Natural killer cell (primary cell): ENCODE measurements around the gene XRCC4. TPM values are rescaled to one million over a fixed set of nuclear protein-coding genes. Genes with fewer than 3 reads are reported as not detected.

Source experiments
- ATAC-seq, 3 donors: fragments of 150-1000 bp in 2 of 3; fragments of 200-7000 bp in 1 of 3; cut with Tn5 transposase; 1 replicate in 1 of 3; 2 replicates in 2 of 3; pipeline ENCODE4 v1.10.0; 2021; ENCODE audit warnings: mild to moderate bottlenecking in 2 of 3, moderate library complexity in 2 of 3
- DNase-seq, 2 donors: peaks; one replicate each; pipeline versions ENCODE4 v3.0.0 to v3.0.0-alpha.2; 2013 to 2021; ENCODE audit warnings: mixed read lengths in 1 of 2
- H3K27ac ChIP-seq: one replicate; pipeline ENCODE4 v1.5.1; 2013; ENCODE audit warnings: mild to moderate bottlenecking, low read length
- H3K27me3 ChIP-seq: one replicate; pipeline ENCODE4 v1.6.1; 2013; ENCODE audit warnings: low read length; ENCODE audit not compliant: control insufficient read depth, insufficient read depth
- H3K36me3 ChIP-seq: one replicate; pipeline ENCODE4 v1.6.1; 2013; ENCODE audit warnings: low read length; ENCODE audit not compliant: control insufficient read depth, insufficient read depth
- H3K4me1 ChIP-seq: one replicate; pipeline ENCODE4 v1.6.1; 2013; ENCODE audit warnings: low read length; ENCODE audit not compliant: control insufficient read depth, insufficient read depth
- H3K4me3 ChIP-seq: one replicate; pipeline ENCODE4 v1.5.1; 2013; ENCODE audit warnings: low read length
- H3K9me3 ChIP-seq: one replicate; pipeline ENCODE4 v1.6.1; 2013; ENCODE audit warnings: low read length; ENCODE audit not compliant: control insufficient read depth, insufficient read depth
- H3K27ac Mint-ChIP-seq, 2 donors: one replicate each; pipeline ENCODE4 v1.8.0; 2022; ENCODE audit warnings: mild to moderate bottlenecking in 2 of 2, mixed read lengths in 2 of 2, moderate library complexity in 1 of 2
- H3K27me3 Mint-ChIP-seq, 2 donors: one replicate each; pipeline ENCODE4 v1.8.0; 2022; ENCODE audit warnings: low read depth in 2 of 2, mixed read lengths in 2 of 2
- H3K36me3 Mint-ChIP-seq: one replicate; pipeline ENCODE4 v1.8.0; 2022; ENCODE audit warnings: mixed read lengths
- H3K4me1 Mint-ChIP-seq, 2 donors: one replicate each; pipeline ENCODE4 v1.8.0; 2022; ENCODE audit warnings: mixed read lengths in 2 of 2
- H3K4me3 Mint-ChIP-seq: one replicate; pipeline ENCODE4 v1.8.0; 2022; ENCODE audit warnings: mild to moderate bottlenecking, moderate library complexity, mixed read lengths
- H3K9me3 Mint-ChIP-seq, 2 donors: one replicate each; pipeline ENCODE4 v1.8.0; 2022; ENCODE audit warnings: mixed read lengths in 2 of 2
- WGBS: methylation state at CpG from one replicate; pipeline ENCODE4 v1.1.7; 2013; ENCODE audit warnings: missing lambda C conversion rate; ENCODE audit not compliant: insufficient coverage; 5-methylcytosine and 5-hydroxymethylcytosine counted together
- intact Hi-C: fragments of 100-400 bp; cut with micrococcal nuclease; formaldehyde crosslinking; loops from one replicate; pipeline ENCODE4 v1.14.2; 2022
- total RNA-seq, 4 donors: library from RNA; stranded (reverse); fragments of 120-200 nt in 1 of 4; gene quantifications; one replicate each; pipeline versions ENCODE4 v1.2.3 to v1.2.4, GENCODE V29; 2013 to 2022
- TF ChIP-seq, protein P1 (sequence below): fragments of 200-600 bp; IDR thresholded peaks from one replicate; pipeline ENCODE4 v1.8.0; 2022; ENCODE audit warnings: antibody characterized with exemption

XRCC4 gene
- total RNA-seq, 3 donors from 2014 or later (not counting 1 experiment from before 2014, with no cell fraction given): 6.0 to 8.6 (median 7.0) TPM

DNA sequence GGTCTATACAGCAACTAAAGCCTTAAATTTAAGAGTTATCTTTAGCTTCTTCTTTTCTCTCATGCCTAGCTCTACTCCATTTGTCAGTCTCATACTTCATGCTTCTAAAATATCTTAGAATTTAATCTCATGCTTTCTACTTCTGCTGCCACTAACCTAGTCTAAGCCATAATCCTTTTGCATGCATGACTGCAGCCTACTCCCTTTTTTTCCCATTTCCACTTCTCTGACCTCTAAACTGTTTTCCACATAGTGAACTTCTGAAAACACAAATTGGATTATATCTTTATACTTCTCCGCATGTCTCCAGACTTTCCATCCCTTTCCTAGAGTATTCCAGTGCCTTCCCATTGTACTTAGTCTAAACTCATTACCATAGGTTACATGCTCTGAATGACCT, 193.0 kb downstream of the XRCC4 start:
- Histone ChIP-seq H3K36me3 (no peaks in the 10 kb centered on the region), H3K4me1 (no peaks in the 10 kb centered on the region), H3K9me3 (no peaks in the 10 kb centered on the region), H3K4me3 (no peak overlapping the region), H3K27ac (no peak overlapping the region), H3K27me3 (no peaks in the 10 kb centered on the region)
- H3K27me3 Mint-ChIP-seq: no peaks in the 10 kb centered on the region
- 100% methylated on average over 1 of the region's 1 CpG for WGBS
- intact Hi-C loops: no loop called here
- no peak overlapping the region for H3K27ac Mint-ChIP-seq
- H3K36me3 Mint-ChIP-seq: peaks cover 7% of the 10 kb centered on the region
- no peak for DNase-seq
- no peak for ATAC-seq
- H3K4me3 Mint-ChIP-seq: no peak overlapping the region
- H3K4me1 Mint-ChIP-seq: peaks cover 0 to 4% of the 10 kb centered on the region in 2 donors
- H3K9me3 Mint-ChIP-seq: peaks cover 4 to 8% of the 10 kb centered on the region in 2 donors
- TF ChIP-seq, protein P1, sequence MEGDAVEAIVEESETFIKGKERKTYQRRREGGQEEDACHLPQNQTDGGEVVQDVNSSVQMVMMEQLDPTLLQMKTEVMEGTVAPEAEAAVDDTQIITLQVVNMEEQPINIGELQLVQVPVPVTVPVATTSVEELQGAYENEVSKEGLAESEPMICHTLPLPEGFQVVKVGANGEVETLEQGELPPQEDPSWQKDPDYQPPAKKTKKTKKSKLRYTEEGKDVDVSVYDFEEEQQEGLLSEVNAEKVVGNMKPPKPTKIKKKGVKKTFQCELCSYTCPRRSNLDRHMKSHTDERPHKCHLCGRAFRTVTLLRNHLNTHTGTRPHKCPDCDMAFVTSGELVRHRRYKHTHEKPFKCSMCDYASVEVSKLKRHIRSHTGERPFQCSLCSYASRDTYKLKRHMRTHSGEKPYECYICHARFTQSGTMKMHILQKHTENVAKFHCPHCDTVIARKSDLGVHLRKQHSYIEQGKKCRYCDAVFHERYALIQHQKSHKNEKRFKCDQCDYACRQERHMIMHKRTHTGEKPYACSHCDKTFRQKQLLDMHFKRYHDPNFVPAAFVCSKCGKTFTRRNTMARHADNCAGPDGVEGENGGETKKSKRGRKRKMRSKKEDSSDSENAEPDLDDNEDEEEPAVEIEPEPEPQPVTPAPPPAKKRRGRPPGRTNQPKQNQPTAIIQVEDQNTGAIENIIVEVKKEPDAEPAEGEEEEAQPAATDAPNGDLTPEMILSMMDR: no peak

- 91% methylated on average over 4 of the region's 4 CpGs for WGBS
- no peak for ATAC-seq
- no peak overlapping the region for H3K4me3 Mint-ChIP-seq
Measured at GRCh38 chr5:83277154-83277553, 199.8 kb downstream of the XRCC4 start.

DNA sequence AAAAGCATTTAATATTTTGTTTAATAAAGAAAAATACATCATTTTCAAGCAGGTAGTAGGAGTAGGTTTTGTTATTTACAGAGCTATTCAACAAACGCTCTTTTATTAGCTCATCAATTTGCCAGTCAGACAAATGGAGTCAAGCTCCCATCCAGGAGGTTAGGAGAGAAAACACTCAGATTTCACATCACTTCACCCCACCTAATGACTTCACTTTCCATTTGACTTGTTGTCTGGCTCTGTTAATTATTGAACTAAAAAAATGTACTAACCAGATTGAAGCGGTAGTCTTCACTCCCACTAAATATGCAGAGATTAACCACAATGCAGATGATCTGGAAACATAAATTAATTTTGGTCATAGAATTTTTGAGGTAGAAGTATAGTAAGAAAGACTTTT, 200.6 kb downstream of the XRCC4 start:
- peaks cover 7% of the 10 kb centered on the region for H3K36me3 Mint-ChIP-seq
- Histone ChIP-seq H3K4me1 (no peaks in the 10 kb centered on the region), H3K36me3 (no peaks in the 10 kb centered on the region), H3K27me3 (no peaks in the 10 kb centered on the region), H3K9me3 (no peaks in the 10 kb centered on the region), H3K27ac (no peak overlapping the region), H3K4me3 (no peak overlapping the region)
- peaks cover 0 to 4% of the 10 kb centered on the region in 2 donors for H3K4me1 Mint-ChIP-seq
- peaks cover 4 to 8% of the 10 kb centered on the region in 2 donors for H3K9me3 Mint-ChIP-seq
- TF ChIP-seq, protein P1: no peak
- intact Hi-C loops: no loop called here
- H3K4me3 Mint-ChIP-seq: no peak overlapping the region
- H3K27me3 Mint-ChIP-seq: no peaks in the 10 kb centered on the region
- ATAC-seq (no peak), DNase-seq (no peak)
- H3K27ac Mint-ChIP-seq: no peak overlapping the region
- WGBS: no CpG with 5 or more reads among the region's 2 CpGs

More at GRCh38 chr5:83277154-83277553, 199.8 kb downstream of the XRCC4 start:
- intact Hi-C loops: no loop called here
- no peak for DNase-seq
- TF ChIP-seq, protein P1: no peak
- Mint-ChIP-seq H3K27ac (no peak overlapping the region), H3K9me3 (peaks cover 4 to 8% of the 10 kb centered on the region in 2 donors), H3K4me1 (peaks cover 0 to 4% of the 10 kb centered on the region in 2 donors), H3K27me3 (no peaks in the 10 kb centered on the region), H3K36me3 (peaks cover 7% of the 10 kb centered on the region)
- no peaks in the 10 kb centered on the region for H3K36me3 ChIP-seq
- no peaks in the 10 kb centered on the region for H3K4me1 ChIP-seq
- H3K27ac ChIP-seq: no peak overlapping the region
- no peak overlapping the region for H3K4me3 ChIP-seq
- no peaks in the 10 kb centered on the region for H3K27me3 ChIP-seq
- H3K9me3 ChIP-seq: no peaks in the 10 kb centered on the region

DNA sequence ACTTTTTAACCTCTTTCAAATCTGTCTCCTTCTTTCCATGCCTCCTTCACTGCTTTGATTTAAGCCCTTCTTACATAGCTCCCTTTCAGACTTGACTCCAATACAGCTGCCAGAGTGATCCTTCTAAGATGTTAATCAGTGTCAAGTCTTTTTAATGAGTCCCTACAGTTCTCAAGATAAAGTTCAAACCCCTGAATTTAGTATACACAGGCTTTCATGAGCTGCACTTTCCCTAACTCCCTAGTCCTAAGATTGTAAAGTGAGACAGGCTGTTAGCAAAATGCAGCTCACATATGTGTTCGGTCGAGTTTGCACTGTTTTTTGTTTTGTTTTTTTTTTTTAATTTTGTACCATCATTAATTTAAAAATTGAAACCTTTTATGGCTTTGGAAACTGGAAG, 203.8 kb downstream of the XRCC4 start:
- H3K36me3 Mint-ChIP-seq: no peaks in the 10 kb centered on the region
- intact Hi-C loops: no loop called here
- no peak overlapping the region for H3K4me3 ChIP-seq

More for the DNA sequence above, 203.8 kb downstream of the XRCC4 start:
- ATAC-seq (no peak), DNase-seq (no peak)
- TF ChIP-seq, protein P1: no peak
- Mint-ChIP-seq H3K27ac (no peak overlapping the region), H3K4me1 (no peaks in the 10 kb centered on the region), H3K4me3 (no peak overlapping the region), H3K27me3 (no peaks in the 10 kb centered on the region), H3K9me3 (no peaks in the 10 kb centered on the region)
- H3K27ac ChIP-seq: no peak overlapping the region
- no CpG with 5 or more reads among the region's 2 CpGs for WGBS
- H3K4me1 ChIP-seq: no peaks in the 10 kb centered on the region
- no peaks in the 10 kb centered on the region for H3K9me3 ChIP-seq
- no peaks in the 10 kb centered on the region for H3K27me3 ChIP-seq
- H3K36me3 ChIP-seq: no peaks in the 10 kb centered on the region
